Measurements from ENCODE around the gene GGT5.
"Not testable (repeated sequence)": the region's sequence is repeated elsewhere in the genome, so short reads cannot be mapped to it uniquely, and the experiment has no call there.

The GGT5 gene

DNA sequence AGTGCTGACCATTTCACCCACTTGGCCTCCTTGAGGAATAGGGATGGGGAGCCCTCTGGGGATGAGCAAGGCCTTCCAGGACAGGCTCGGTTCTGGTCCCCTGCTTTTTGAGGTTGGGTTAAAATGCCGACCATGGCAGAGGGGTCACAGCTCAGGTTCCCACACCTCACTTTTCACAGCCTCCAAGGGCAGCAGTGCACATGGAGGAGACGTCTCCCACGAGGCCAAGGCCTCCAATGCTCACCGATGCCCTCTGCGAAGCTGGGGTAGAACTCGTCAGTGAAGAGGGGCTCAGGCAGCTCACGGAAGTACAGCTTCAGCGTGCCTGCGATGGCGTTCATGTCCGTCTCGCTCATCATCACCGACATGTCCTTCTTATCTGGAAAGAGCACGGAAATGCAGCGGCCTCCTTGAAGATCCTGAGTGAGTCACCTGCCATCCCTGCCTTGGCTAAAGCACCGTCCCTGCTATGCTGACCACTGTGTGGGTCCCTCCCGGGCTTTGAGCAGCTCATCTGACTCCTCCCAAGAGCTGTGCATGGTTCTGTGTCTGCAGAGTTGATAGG is 17.4 kb upstream of the GGT5 start:
- DNase-seq, result not testable (repeated sequence)

DNA sequence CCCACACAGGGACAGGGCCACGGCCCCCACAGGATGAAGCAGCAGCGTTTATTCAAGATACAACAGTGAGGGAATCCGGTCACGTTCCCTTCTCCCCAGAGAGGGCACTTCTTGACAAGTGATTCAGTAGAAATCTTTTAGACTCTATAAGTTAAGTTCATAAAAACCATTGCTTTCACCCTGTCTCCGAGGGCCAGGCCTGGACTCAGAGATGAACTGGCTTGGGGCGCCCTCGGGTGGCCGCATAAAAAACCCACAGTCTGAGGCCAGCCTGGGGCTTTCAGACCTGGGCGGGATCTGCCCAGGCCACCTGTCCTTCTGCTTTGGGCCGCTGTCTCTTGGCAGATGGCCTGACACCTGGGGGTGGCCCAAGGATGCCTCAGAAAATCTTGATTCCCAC is 14.6 kb upstream of the GGT5 start:
- DNase-seq, result peak; percentile 71

DNA sequence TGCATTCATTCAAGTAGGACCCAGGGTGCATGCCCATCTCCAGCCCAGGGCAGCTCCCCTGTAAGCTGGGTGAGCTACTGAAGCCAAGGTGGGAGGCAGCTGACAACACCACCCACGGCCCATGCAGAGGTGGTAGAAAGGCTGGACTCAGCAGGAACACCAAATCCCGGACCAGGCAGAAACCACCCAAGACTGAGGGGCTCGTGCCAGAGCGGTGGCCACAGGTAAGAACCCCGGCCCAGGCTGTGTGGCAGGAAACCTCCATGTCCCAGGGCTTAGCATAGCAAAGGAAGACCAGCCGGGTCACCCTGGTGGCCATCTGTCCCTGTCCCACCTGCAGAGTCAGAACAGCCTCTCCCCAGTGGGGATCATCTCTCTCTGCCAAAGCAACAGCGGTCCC is 11.9 kb upstream of the GGT5 start:
- not testable (repeated sequence) for DNase-seq

DNA sequence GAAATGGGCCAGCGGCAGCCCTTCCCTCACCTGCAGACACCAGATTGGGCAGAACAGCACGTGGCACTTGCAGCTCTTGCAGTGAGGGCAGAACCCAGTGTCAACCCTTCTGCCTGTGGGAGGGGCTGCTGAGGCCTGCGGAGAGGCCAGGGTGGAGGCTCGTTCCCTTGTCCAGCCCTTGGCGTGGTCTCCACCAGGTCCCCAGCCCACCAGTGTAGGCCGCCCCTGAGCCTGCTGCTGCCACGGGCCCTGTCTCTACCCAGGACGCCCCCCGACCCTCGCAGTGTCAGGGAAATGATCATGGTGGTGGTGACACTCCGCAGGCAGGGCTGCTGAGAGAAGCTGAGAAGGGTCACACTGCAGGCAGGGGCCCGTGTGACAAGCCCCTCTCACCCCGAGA is 11.3 kb upstream of the GGT5 start:
- DNase-seq, result not testable (repeated sequence)

DNA sequence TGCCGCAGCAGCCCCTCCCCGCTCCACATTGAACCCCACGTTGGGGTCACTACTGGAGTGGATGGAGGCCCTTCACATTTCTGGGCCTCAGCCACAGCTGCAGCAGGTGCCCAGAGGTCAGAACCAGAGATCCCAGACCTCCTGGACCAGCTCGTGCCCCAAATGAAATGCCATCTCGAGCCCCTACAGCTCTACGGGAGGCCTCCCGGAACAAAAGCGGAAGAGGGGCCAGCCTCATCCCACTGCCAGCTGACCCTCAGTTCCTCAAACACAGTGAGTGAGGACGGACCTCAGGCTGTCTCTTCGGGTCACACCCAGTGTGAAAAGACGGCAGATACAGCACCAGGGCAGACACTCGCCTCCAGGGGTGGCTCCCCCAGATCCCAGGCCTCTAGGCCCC is 8.2 kb upstream of the GGT5 start:
- not testable (repeated sequence) for DNase-seq

DNA sequence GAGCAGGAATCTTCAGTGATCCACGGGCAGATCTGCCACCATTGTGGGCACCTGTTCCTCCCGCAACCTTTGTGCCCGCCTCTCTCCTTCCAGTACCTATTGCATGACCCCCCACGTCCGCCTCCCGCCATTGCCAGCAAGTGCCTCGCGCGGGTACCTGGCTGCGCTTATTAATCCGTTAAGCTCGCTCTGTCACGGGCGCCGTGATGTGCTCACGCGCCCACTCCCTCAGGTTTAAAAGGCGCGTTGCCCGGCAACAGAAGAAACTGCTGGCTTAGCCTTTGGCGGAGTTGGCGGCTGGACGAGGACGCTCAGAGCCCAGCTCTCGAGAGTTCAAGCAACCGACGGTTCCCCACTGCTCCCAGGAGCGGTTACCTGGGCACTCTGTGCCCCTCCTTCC is 6.4 kb upstream of the GGT5 start:
- not testable (repeated sequence) for DNase-seq

DNA sequence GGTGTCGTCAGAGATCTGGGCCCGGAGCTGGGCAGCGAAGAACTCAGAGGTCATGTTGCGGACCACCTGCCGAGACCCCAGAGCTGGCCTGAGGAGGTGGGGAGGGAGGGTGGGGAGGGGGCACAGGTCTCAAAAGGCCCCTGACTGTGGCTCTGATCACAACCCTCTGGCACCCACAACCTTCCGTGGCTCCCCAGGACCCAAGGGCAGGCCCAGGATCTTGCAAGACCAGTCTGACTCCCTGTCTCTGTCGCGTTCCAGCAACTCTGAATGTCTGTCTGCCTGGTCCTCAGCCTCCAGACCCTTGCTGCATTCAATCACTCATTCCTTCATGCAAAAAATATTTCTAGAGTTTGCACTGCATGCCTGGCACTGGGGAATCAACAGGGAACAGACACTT is 4.5 kb upstream of the GGT5 start:
- not testable (repeated sequence) for DNase-seq

DNA sequence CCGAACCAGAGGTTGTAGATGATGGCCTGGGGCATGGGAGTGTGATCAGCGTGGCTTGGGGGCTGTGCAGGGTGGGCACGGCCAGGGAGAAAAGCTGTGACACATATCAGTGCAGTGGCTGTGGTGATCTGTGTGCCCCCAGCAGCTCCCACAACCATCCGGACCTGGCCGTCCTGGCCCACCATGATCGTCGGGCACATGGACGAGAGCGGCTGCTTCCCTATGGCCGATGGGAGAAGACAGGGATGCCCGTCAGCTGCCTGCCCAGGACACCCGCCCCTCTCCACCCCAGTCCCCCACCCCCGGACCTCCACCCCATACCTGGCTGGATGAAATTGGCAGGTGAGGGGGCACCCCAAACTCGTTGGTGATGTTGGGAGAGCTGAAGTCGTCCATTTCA is 3.7 kb upstream of the GGT5 start:
- DNase-seq, result not testable (repeated sequence)

DNA sequence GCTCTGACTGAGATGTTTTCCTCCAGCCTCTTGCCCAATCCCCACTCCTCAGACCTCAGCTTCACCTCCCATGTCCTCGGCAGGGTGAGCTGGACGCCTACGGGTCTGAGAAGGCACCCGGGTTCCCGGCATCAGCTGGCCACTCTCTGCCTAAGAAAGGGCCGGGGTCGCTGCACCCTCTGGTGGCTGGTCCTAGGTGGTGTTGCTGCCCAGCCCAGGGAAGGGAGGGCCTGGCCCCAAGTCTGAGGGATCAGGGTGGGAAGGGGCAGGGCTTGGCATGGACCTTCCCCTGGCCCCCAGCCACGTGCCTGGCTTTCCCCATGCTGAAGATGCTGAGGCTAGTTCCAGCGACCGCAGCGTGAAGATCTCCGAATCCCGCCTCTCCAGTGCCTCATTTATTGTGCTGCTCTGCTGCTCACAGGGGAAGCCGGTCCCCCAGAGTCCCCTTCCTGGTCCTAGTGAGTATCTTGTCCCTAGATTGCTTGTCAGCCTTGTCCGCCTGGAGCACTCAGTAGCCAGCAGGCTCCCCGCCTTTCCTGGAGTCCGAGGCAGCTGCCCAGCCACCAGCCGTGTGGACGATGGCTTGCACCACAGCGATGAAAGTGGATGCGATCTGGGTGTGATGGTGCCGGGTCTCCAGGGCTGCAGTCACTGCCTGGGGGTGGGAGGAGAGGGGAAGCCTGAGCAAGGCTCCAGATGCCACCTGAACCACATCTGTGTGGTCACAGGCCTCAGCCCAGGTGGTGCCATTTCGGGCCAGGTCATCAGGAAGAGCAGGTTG is 2.9 kb upstream of the GGT5 start:
- peak; percentile 71 for DNase-seq

DNA sequence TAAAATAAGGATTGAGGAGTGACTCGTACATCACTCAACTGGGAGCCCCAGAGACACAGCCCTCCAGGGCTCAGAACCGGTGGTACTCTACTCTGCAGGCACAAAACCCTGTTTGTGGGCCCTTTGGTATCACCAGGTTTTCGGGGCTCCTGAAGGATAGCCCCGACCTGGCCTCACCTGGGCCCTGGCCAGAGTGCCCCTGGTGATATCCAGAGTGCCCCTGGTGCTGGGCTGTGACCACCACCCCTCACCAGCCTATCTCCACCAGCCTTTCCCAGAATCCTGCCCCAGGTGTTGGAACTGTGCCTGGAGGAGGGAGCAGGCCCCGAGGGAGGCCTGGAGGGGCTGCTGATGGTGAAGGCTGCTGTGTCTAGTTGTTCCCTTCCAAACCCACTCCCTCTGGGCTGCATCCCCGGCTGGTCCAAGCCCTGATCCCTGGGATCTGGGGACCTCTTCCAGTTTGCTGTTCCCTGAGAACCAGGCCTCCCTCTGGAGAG is 2.2 kb upstream of the GGT5 start:
- DNase-seq, result no peak

DNA sequence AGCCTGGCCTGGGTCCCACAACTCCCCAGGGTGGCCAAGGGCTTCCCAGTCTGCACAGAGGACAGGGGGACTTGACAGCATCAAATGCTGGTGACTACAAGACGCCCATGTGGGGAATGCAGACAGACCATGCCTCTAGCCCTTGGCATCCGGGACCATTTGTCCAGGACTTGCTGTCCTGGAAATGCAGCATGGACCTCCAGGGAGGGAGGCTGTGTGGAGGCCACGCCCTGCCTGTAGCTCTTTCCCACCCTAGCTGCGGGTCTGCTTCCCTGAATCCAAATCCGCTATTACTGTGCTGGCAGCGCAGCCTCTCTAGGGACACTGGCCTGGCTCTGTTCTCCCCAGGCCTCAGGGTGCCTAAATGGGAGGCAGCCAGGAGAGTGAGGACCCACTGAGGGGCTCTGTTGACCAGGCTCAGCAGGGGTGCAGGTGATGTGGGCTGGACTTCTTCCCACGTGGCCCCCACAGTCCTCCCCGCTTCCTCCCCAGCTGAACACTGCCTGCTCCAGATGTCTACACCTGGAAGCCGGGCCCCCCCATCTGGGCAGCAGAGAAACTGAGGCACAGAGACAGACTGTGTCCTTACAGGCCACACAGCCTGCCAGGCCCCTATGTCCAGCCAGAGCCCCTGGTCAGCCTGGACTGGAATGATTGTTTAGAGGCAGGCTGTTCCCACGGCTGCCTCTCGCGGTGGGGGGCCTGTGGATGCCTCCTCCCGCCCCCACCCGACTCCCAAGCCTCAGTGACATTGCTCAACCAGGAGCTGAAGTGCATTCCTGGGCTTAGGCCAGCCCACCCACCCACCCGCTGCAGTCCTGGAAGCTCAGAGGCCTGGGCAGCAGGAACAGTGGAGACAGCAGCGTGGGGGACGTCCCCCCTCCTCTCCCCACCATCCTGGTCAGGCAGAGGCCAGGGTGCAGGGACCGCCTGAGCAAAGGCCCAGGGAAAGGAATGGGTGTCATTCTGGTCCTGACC is 991 bp upstream of the GGT5 start:
- not testable (repeated sequence) for DNase-seq

DNA sequence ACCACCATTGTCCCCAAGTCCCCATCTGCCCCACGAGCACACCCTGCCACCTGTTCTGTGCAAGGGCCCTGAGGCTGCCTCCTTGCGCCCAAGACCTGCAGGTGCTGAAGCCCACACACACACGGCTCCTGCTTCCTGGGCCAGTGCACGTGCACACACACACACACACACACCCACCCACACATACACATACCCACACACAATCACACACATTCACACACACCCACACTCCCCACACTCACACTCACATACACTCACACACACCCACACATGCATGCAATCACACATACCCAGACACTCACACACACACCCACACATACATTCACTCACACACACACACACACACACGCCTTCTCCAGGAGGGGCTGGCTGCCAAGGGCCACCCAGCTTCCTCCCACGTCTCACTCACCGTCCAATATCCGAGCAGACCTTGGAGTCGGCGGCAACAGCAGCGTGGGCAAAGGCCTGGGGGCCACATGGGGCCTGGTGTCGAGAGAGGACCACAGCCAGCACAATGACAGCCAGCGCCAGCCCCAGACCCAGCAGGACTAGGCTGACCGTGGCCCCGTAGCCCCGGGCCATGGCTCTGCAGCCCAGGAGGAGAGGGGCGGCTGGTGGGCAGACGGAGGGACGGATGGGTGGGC is 616 bp downstream of the GGT5 start:
- no peak for DNase-seq

DNA sequence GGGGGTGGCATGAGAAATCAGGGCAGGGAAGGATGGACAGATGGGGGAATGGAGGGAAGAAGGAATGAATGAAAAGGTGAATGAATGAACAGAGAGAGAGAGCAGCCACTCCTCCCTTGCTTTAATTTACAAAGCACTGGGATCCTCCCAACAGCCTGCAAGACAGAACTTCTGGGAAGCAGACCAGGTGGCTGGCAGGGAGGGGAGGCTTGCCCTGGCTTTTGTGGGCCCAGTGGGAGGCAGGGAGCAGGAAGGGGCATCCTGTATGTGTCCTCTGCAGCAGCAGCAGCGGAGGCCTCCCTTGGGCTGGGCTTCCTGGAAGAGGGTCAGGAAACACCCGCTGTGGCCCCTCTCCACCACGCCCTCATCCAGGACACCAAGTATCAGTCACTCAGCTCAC is 1.5 kb downstream of the GGT5 start:
- DNase-seq, result not testable (repeated sequence)

DNA sequence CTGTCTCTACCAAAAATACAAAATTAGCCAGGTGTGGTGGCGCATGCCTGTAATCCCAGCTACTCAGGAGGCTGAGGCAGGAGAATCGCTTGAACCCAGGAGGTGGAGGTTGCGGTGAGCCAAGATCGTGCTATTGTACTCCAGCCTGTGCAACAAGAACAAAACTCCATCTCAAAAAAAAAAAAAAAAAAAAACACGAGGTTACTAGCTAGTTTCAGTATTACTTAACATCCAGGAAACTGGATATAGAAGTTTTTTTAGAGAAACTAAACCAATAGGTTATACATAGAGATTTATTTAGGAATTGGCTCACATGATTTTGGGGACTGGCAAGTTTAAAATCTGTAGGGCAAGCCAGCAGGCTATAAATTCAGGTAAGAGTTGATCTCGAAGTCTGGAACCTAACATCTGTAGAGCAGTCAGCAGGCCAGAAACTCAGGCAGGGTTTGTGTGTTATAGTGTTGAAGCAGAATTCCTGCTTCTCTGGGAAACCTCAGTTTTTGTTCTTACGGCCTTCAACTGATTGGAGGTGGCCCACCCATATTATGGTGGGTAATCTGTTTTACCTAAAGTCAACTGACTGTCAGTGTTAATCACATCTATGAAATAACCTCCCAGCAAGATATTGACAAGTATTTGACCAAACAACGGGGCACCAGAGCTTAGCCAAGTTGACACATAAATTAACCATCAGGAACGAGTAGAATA is 3.7 kb downstream of the GGT5 start:
- DNase-seq, result not testable (repeated sequence)

DNA sequence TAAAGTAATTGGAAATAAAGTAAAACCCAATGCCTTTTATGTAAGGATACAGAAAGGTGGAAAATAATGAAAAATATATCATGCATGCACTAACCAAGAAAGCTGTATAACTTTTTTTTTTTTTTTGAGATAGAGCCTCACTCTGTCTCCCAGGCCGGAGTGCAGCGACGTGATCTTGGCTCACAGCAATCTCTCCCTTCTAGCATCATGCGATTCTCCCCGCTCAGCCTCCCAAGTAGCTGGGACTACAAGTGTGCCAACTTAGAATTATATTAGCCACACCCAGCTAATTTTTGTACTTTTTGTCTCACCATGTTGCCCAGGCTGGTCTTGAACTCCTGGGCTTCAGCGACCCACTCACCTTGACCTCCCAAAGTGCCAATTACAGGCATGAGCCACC is 4.5 kb downstream of the GGT5 start:
- DNase-seq, result no peak

DNA sequence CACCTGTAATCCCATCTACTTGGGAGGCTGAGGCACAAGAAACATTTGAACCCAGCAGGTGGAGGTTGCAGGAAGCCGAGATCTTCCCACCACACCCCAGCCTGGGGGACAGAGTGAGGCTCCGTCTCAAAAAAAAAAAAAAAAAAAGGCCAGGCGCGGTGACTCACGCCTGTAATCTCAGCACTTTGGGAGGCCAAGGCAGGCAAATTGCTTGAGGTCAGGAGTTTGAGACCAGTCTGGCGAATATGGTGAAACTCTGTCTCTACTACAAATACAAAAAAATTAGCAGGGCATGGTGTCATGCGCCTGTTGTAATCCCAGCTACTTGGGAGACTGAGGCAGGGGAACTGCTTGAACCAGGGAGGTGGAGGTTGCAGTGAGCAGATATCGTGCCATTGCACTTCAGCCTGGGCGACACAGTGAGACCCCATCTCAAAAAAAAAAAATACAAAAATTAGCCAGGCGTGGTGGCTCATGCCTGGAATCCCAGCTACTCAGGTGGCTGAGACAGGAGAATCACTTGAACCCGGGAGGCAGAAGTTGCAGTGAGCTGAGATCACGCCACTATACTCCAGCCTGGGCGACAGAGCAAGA is 6.7 kb downstream of the GGT5 start:
- not testable (repeated sequence) for DNase-seq

DNA sequence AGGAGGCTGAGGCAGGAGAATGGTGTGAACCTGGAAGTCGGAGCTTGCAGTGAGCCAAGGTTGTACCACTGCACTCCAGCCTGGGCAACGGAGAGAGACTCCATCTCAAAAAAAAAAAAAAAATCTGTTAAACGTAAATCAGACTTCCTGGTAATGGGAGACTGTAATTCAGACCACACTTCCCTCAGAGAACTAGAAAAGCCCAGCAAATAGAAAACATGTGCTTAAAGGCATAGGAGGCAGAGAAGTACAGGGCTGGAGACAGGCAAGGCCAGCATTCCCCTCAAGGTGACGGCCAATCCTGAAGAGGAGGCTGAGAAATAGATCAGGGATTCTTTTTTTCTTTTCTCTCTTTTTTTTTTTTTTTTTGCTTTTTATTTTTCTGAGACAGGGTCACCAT is 8.2 kb downstream of the GGT5 start:
- no peak for DNase-seq

DNA sequence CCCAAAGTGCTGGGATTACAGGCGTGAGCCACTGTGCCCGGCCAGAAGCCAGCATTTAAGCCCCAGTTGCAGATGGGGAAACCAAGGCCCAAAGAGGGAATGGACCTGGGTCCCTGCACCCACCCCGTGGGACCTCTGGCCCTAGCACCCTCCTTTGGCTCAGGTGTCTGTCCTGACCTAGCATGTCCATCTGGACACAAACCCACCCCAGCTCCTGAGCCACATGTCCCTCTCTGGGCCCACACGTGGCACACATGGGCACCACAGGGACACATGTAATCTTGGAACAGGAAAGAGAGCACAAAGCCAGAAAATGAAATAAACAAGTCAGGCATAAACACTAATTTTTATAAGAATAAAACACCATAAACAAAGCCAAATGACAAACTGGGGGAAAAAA is 9.6 kb downstream of the GGT5 start:
- no peak for DNase-seq

DNA sequence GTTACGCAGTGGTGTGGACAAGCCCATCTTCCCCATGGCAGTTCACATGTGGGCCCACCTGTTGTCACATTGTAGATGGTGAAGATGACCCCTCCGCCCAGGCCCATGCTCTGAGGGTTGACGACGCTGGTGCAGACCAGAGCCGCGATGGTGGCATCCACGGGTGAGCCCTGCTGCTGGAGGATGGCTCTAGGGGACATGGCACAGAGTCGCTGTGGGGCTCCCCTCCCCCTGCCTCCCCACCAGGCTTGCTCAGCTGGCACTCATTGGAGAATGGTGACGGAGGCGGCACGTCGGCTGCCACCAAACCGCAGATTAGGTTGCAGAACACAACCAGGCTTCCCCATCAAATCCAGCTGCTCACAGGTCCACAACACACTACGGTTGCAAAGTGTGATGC is 11.1 kb downstream of the GGT5 start:
- no peak for DNase-seq

DNA sequence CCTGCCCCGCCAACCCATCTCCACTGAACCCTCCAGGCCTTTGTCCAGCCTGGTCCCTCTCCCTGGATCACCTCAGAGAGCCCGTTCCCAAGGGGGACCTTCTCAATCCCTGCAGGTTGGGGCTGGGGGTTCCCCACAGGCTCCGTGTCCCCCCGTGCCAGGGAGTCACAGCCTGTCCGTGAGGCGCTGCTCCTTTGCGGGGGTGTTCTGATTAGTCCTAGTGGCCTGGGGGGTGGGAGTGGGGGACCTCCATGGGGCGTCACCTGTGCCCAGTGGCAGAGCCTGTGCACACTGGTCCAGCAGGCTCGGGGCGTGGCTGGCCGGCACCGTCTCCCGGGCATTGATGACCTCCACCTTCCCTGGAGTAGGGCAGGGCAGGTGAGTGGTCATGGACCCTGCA is 11.6 kb downstream of the GGT5 start:
- no peak for DNase-seq

DNA sequence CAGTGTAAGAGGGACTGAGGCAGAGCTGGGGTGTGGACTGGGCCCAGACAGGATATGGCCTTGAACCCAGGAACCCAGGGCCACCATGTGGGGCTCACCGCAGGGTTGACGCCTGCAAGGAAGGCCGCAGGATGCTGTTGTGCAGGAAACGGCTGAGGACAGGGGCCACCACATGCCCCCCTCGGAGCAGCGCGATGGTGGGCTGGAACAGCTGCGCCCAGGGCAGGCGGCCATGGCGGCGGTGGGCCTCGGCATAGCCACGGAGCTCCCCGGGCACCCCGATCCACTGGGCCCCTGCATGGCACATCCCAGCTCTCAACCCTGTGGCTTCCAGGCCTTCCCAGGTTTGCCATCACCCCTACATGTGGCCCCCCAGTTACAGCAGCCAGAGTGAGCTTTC is 12.2 kb downstream of the GGT5 start:
- DNase-seq, result no peak

DNA sequence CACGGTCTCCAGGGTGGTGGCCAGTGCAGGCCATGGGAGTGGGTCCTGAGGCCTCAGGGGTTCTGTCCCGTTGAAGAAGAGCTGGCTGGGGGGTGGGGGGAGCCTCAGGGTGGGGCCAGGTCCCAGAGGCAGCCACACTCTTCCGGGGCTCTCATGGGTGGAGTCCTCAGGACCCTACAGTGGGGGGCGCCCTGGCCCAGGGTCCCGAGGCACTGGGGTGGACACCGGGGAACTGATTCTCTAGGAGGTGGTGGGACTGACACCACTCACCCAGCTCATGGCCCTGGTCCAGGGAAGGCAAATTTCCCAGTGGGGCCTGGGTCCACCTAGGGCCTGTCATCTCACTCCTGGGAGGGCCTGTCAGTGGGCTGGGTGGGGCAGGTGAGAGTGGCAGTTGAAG is 12.8 kb downstream of the GGT5 start:
- DNase-seq, result no peak

Measured in RPMI8226 (cell line).